Lower leg skin (tissue), 4 donors: ENCODE results near the gene CAMSAP2. TPM values are rescaled to one million over a fixed set of nuclear protein-coding genes. Genes with fewer than 3 reads are reported as not detected.
"Not testable (repeated sequence)": the region's sequence is repeated elsewhere in the genome, so short reads cannot be mapped to it uniquely, and the experiment has no call there.

Experiments used
- DNase-seq, 2 donors: peaks; one replicate each; pipeline ENCODE4 v3.0.0-alpha.2; 2019; ENCODE audit warnings: low spot score in 2 of 2
- H3K4me3 ChIP-seq: fragments of 200-600 bp; sonication (generic); 2 replicates; pipeline ENCODE4 v1.5.1; 2017; ENCODE audit warnings: mild to moderate bottlenecking, low read depth; ENCODE audit not compliant: poor library complexity, severe bottlenecking
- CTCF ChIP-seq, 3 donors: fragments of 450-650 bp; IDR thresholded peaks; one replicate each; pipeline ENCODE4 v1.5.1; 2016; ENCODE audit warnings: antibody characterized with exemption in 3 of 3, mild to moderate bottlenecking in 3 of 3, moderate library complexity in 2 of 3
- POLR2A ChIP-seq, 2 donors: fragments of 450-650 bp; IDR thresholded peaks; one replicate each; pipeline ENCODE4 v1.6.1; 2016 to 2017; ENCODE audit warnings: antibody characterized with exemption in 2 of 2, mild to moderate bottlenecking in 1 of 2, moderate library complexity in 1 of 2
- WGBS, 2 donors: methylation state at CpG; one replicate each; pipeline ENCODE4 v1.1.5; 2018; 5-methylcytosine and 5-hydroxymethylcytosine counted together
- intact Hi-C: fragments of 100-400 bp; cut with DNase I; formaldehyde crosslinking; loops from one replicate; pipeline ENCODE4 v1.15.0; 2023; ENCODE audit warnings: low total_unique reads
- total RNA-seq, 4 donors: library from RNA; depleted of rRNA; stranded (reverse); fragments of >200 nt; gene quantifications; one replicate each; pipeline ENCODE4 v1.1.0, GENCODE V29; 2016

The CAMSAP2 gene
- total RNA-seq, 4 donors from 2014 or later: 22.5 to 41.3 (median 36.1) TPM

- WGBS, 2 donors: 71 to 89% methylated on average over 1 of the region's 1 CpG
- no peak for DNase-seq
- H3K4me3 ChIP-seq: no peak overlapping the region
- intact Hi-C loops: no loop called here
- TF ChIP-seq CTCF (IDR thresholded peaks at IDR 0.05) (no peak), POLR2A (IDR thresholded peaks at IDR 0.05) (no peak)
Observed at GRCh38 chr1:200787896-200788387, 49.2 kb downstream of the CAMSAP2 start.

- H3K4me3 ChIP-seq, DNase-seq, intact Hi-C loops: not testable (repeated sequence)
- WGBS, 2 donors: 94 to 96% methylated on average over 6 of the region's 6 CpGs
Observed at GRCh38 chr1:200791012-200791411, 52.3 kb downstream of the CAMSAP2 start.

DNA sequence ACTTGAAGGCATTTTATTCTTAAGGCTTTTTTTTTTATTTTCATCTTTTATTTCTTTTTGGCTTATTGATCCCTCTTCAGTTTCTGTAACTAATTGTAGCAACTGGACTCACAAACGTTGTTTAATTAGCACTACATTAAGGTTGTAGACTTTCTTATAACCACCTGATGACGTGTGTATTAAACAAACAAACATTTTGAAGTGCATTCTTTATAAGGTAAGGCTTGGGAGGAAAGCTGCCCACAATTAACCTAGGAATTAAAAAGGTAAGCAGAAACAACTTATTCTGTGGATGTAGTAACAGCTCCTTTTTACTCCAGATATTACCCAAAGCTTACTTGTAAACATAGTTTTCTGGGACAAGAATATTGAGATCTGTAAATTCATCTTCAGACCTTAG lies 55.0 kb downstream of the CAMSAP2 start:
- no peak for DNase-seq
- no peak overlapping the region for H3K4me3 ChIP-seq
- TF ChIP-seq POLR2A (IDR thresholded peaks at IDR 0.05): no peak
- no peak for TF ChIP-seq CTCF (IDR thresholded peaks at IDR 0.05)
- intact Hi-C loops: no loop called here
- 80% methylated on average over 2 of the region's 2 CpGs for WGBS, 2 donors

DNA sequence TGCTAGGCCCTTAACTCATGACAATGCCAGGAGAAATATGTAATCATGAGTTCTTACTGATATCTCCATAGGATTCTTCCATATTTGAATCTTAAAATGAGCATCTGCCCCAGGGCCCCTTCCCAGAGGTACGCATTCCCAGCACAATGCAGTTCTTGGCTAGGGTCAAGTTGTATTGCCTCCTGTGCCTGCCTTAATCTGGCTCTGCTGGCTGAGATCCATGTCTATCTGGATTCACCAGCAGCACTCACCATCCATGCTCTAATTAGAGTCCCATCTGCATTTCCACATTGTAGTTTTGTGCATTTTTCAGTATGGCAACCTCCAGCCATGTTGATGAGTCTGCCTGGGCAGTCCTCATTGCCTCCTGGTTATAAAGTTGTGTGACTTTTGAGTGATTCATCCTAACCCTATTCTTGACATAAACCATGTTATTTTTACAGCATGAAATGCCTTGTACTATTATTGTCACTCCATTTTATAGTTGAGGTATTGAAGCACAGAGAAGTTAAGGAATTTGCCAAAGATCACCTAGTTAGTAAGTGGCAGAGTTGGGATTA lies 55.9 kb downstream of the CAMSAP2 start:
- intact Hi-C loops: no loop called here
- TF ChIP-seq POLR2A (IDR thresholded peaks at IDR 0.05): no peak
- no peak for TF ChIP-seq CTCF (IDR thresholded peaks at IDR 0.05)
- WGBS, 2 donors: 80 to 86% methylated on average over 1 of the region's 1 CpG
- DNase-seq: no peak
- no peak overlapping the region for H3K4me3 ChIP-seq

- no peak for DNase-seq
- H3K4me3 ChIP-seq: no peak overlapping the region
- intact Hi-C loops: no loop called here
- WGBS, 2 donors: 9 to 18% methylated on average over 1 of the region's 1 CpG
- no peak for TF ChIP-seq CTCF (IDR thresholded peaks at IDR 0.05)
- no peak for TF ChIP-seq POLR2A (IDR thresholded peaks at IDR 0.05)
Observed at GRCh38 chr1:200795156-200795555, 56.5 kb downstream of the CAMSAP2 start.

GRCh38 chr1:200802042-200802441 lies 63.3 kb downstream of the CAMSAP2 start:
- 73 to 79% methylated on average over 2 of the region's 2 CpGs for WGBS, 2 donors
- no peak for TF ChIP-seq CTCF (IDR thresholded peaks at IDR 0.05)
- no peak for TF ChIP-seq POLR2A (IDR thresholded peaks at IDR 0.05)
- no peak for DNase-seq
- intact Hi-C loops: loop anchor here (5.0 kb wide), 1 partner anchor 175 kb away; no protein-coding TSS in a partner anchor
- no peak overlapping the region for H3K4me3 ChIP-seq
